ENCODE data around the gene PHF12.

GRCh38 chr17:28968231-28968913 is 17.1 kb upstream of the PHF12 start:
- TF ChIP-seq POLR2A (IDR thresholded peaks at IDR 0.05; ENCODE audit: borderline replicate concordance, extremely low read depth, insufficient read depth, insufficient read length) (no peak), CTCF (IDR thresholded peaks at IDR 0.05 in 2 of 3, conservative IDR thresholded peaks at IDR 0.05 in 1 of 3; ENCODE audit: borderline replicate concordance in 1 of 3, insufficient read depth in 1 of 3, low read depth in 2 of 3, low read length in 2 of 3) (no peak), SRF (IDR thresholded peaks at IDR 0.05; ENCODE audit: low read depth) (no peak), ZNF274 (IDR thresholded peaks at IDR 0.05; ENCODE audit: low read depth, low read length) (no peak), YY1 (IDR thresholded peaks at IDR 0.05; ENCODE audit: extremely low read depth, insufficient replicate concordance, low read depth, low read length) (no peak)
